H1 (cell line): ENCODE measurements around the gene PIEZO1.

ENCODE experiments used
- ATF2 ChIP-seq: IDR thresholded peaks from 2 replicates; pipeline ENCODE4 v1.6.1; 2012; ENCODE audit warnings: low read length, inconsistent platforms
- CEBPB ChIP-seq: IDR thresholded peaks from 2 replicates; pipeline ENCODE4 v1.6.1; 2012; ENCODE audit warnings: low read depth, low read length
- CHD1 ChIP-seq: IDR thresholded peaks from 2 replicates; pipeline ENCODE4 v1.6.1; 2012; ENCODE audit warnings: low read depth, low read length, improper control_type of control experiment
- CTCF ChIP-seq, 3 experiments: IDR thresholded peaks; 1 replicate in 2 of 3; 2 replicates in 1 of 3; pipeline versions ENCODE4 v1.5.1 to v1.6.1; 2011; ENCODE audit warnings: low read length in 3 of 3, mild to moderate bottlenecking in 3 of 3, inconsistent platforms in 2 of 3, low read depth in 1 of 3, moderate library complexity in 1 of 3; ENCODE audit not compliant: insufficient read depth in 1 of 3; ENCODE audit errors: control extremely low read depth in 1 of 3
- EZH2 ChIP-seq: fragments of 200-600 bp; sonication (generic); IDR thresholded peaks from 2 replicates; pipeline ENCODE4 v1.7.1; 2012; ENCODE audit warnings: low read depth, mild to moderate bottlenecking, moderate library complexity, low read length, inconsistent platforms; ENCODE audit not compliant: severe bottlenecking
- GTF2F1 ChIP-seq: IDR thresholded peaks from 2 replicates; pipeline ENCODE4 v1.6.1; 2012; ENCODE audit warnings: low read depth, low read length, improper control_type of control experiment, borderline replicate concordance
- POLR2A ChIP-seq, 2 experiments: IDR thresholded peaks; 1 replicate in 1 of 2; 2 replicates in 1 of 2; pipeline ENCODE4 v1.6.1; 2011; ENCODE audit warnings: low read depth in 2 of 2, low read length in 2 of 2, mild to moderate bottlenecking in 2 of 2; ENCODE audit errors: control extremely low read depth in 1 of 2
- RAD21 ChIP-seq, 2 experiments: IDR thresholded peaks in 1 of 2; conservative IDR thresholded peaks in 1 of 2; 2 replicates each; pipeline ENCODE4 v1.6.1; 2011; ENCODE audit warnings: low read depth in 2 of 2, low read length in 2 of 2, improper control_type of control experiment in 1 of 2, inconsistent platforms in 1 of 2, mild to moderate bottlenecking in 1 of 2, moderate library complexity in 1 of 2
- RXRA ChIP-seq: IDR thresholded peaks from 2 replicates; pipeline ENCODE4 v1.6.1; 2011; ENCODE audit warnings: low read depth, mild to moderate bottlenecking, low read length, moderate library complexity; ENCODE audit not compliant: insufficient read depth

- peak in 1 of 2 experiments; percentile 74; a peak in 2 of 3 replicates for TF ChIP-seq POLR2A (IDR thresholded peaks at IDR 0.05; ENCODE audit: control extremely low read depth in 1 of 2, low read depth in 2 of 2, low read length in 2 of 2)
- TF ChIP-seq CTCF (IDR thresholded peaks at IDR 0.05; ENCODE audit: control extremely low read depth in 1 of 3, insufficient read depth in 1 of 3, low read depth in 1 of 3, low read length in 3 of 3), result no peak
- TF ChIP-seq ATF2, result 0 out of 2 replicates have a peak, but pooled peaks have one; percentile 37
- no peak for TF ChIP-seq CHD1
- no peak for TF ChIP-seq CEBPB
- no peak for TF ChIP-seq GTF2F1
- TF ChIP-seq RXRA, result no peak
- TF ChIP-seq EZH2, result no peak
- TF ChIP-seq RAD21 (IDR thresholded peaks at IDR 0.05 in 1 of 2, conservative IDR thresholded peaks at IDR 0.05 in 1 of 2; ENCODE audit: low read depth in 2 of 2, low read length in 2 of 2), result no peak
These were observed 78.6 kb downstream of the PIEZO1 start, which contains the start of the genes CTU2 and RNF166 for GRCh38 chr16:88706229-88706964.
